HG03025 (cell line): ENCODE results near the gene SCTR.

ENCODE experiments used
- ATAC-seq: cut with Tn5 transposase; IDR thresholded peaks from one replicate; pipeline ENCODE4 v1.9.1; 2021; ENCODE audit warnings: mild to moderate bottlenecking, moderate library complexity; ENCODE audit not compliant: unreplicated experiment, low FRiP score

SCTR gene

GRCh38 chr2:119449521-119449920 lies 74.8 kb downstream of the SCTR start:
- ATAC-seq: no peak

- no peak for ATAC-seq
Measured at GRCh38 chr2:119448427-119449141, 75.7 kb downstream of the SCTR start.

GRCh38 chr2:119446037-119446436 lies 78.2 kb downstream of the SCTR start:
- ATAC-seq: no peak

- no peak for ATAC-seq
Measured at GRCh38 chr2:119442850-119443249, 81.4 kb downstream of the SCTR start.

GRCh38 chr2:119442226-119442619 lies 82.1 kb downstream of the SCTR start:
- ATAC-seq: no peak

- ATAC-seq: no peak
Measured at GRCh38 chr2:119441376-119442225, 82.7 kb downstream of the SCTR start.

DNA sequence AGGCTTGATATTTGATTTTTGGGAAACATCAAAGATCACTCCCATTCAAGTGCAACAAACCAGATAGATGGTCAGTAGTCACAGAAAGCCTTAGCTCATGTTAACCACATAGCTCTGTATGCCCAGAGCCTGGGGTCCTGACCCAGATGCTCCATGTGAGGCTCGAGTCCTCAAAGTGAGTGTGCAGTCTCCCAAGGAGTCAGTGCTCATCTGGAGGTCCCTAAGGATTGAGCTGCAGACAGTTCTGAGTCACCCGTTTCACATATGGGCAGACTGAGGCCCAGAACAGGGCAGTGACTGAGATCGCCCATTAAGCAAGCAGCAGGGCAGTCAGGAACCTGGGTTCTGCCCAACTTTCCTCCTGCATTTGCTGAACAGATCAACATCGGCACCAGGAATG lies 83.4 kb downstream of the SCTR start:
- no peak for ATAC-seq

- no peak for ATAC-seq
Measured at GRCh38 chr2:119440501-119440870, 83.8 kb downstream of the SCTR start.

DNA sequence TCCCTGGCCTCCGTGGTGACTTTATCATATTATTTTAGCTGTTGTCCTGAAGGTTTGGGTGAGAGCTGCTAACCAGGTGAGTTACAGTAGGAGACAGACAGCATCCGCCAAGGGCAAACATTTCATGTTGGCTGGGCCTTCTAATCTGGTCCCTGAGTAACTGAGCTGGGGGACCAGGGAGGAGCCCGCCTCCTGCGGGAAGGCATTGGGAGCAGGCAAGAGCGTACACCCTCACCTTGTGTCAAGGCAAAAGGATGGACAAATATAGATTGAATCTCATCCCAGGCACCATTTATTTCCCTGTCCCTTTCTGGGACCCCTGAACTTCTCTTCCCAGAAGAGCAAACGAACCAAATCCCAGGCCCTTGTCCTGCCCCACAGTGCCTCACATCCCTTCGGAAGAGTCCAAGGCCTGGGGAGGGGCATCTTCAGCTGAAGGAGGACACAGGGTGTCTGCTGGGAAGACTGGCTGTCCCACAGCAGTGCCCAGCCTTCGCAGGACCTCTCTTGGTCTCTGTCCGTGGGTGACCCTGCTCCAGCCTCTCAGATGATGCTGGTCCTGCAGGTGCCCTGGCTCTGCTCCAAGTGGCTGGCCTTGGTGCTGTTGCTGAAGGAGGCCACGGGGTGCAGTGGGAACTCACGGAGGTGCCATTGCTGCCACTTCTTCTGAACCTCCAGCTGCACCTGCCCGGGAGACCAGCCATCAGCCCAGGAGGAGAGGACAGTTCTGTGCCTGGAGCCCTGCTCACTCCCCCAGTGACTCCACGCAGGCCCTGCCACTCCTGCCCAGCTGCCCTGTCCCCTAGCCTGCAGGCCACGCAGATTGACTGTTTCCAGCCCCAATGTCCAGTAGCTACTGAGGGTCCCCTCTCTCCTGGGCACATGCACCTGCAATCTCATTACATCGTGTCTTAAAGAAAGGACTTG lies 84.4 kb downstream of the SCTR start:
- no peak for ATAC-seq

GRCh38 chr2:119438726-119439284 lies 85.5 kb downstream of the SCTR start:
- ATAC-seq: no peak

GRCh38 chr2:119438128-119438656 lies 86.1 kb downstream of the SCTR start:
- no peak for ATAC-seq

- ATAC-seq: no peak
Measured at GRCh38 chr2:119436993-119437772, 87.1 kb downstream of the SCTR start.

DNA sequence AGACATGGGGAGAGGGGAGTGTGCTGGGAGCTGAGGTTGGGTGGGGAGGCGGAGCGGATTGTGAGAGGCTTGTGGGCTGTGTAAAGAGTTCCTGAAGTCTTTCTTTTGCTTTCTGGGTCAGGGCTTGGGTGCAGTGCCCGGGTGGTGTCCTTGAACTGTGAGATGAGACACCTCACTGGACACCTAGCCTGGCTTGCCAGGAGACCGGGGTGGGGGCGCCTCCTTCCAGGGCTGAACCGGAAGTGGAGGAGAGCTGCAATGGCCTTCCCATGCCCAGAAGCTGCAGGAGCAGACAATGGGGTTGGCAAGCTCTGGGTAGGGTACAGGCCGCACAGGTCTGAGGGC lies 88.4 kb downstream of the SCTR start:
- ATAC-seq: no peak

DNA sequence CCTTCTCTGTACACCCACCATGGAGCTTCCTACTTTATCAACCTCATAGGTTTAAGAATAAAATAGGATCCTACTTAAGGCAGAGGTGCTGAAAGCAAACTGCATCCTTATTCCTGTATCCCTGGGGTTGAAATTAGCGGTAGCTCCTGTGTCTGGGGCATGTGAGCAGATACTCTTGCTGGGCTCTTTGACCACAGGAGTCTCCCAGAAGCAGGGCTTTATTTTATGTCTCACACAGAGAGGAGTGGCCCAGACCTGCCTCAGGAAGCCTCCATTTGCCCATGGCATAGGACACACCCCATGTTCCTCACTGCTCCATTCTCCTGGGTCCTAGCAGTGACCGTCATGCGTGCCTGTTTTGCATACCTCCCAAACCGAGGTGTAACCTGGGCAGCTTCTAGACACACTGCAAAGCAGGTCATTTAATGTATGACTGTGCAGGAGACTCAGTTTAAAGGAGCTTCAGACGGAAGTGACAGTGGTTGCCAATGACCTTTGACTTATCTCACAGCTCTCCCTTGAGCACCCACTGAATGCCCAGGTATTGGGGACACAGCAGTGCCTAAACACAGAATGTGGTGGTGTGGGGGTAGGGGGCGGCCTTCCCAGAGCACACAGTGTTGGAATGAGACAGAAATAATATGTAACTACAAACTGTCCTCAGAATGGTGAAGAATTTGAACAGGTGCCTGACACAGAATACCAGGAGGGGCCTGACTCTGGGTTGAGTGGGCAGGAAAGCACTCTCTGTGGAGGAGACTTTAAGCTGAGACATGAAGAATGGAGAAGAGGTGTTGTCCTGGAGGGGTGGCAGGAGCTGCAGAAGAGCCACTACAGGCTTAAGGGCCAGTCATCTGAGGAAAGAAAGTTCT lies 89.0 kb downstream of the SCTR start:
- no peak for ATAC-seq

GRCh38 chr2:119434664-119435063 lies 89.6 kb downstream of the SCTR start:
- ATAC-seq: no peak

DNA sequence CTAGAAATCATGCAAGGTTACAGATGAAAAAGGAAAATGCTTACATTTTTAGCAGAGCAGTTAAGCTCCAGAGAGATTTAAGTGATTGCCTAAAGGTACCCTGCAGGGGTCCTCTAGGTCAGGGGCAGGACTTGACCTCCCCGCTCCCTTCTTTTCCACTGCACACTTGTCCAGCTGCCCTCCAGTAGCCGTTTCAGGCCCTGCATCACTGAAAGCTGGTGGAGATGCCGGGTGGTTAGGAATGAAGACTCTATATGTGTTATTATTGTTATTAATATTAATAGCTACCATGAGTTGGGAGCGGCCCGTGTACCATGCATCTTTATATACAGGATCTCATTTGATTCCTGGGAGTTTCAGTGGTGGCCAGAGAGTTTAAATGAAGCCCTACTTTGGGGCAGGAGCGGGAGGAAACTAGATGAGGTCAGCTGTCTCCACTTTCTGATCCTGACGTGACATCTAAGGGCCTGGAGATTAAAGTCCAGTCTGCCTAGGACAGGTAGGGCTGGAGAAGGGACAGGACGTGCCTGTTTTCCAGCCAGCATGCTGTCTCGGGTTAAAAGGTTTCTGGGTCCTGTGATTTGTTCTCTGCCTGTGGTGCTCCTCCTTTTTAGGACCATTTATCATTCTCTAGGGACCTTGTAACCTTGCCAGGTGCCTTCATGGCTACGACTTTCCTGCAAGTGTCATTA lies 90.5 kb downstream of the SCTR start:
- ATAC-seq: no peak

- no peak for ATAC-seq
Measured at GRCh38 chr2:119432851-119433522, 91.3 kb downstream of the SCTR start.
